ENCODE measurements around the gene NDRG4.

Gene NDRG4

GRCh38 chr16:58495521-58496331, 4.2 kb upstream of the NDRG4 start:
- DNase-seq = no peak

- no peak for DNase-seq
These were observed 2.5 kb upstream of the NDRG4 start for GRCh38 chr16:58497468-58497867.

- no peak for DNase-seq
These were observed 2.0 kb upstream of the NDRG4 start for GRCh38 chr16:58497935-58498334.

- no peak for DNase-seq
These were observed 1.4 kb upstream of the NDRG4 start for GRCh38 chr16:58498341-58499091.

DNA sequence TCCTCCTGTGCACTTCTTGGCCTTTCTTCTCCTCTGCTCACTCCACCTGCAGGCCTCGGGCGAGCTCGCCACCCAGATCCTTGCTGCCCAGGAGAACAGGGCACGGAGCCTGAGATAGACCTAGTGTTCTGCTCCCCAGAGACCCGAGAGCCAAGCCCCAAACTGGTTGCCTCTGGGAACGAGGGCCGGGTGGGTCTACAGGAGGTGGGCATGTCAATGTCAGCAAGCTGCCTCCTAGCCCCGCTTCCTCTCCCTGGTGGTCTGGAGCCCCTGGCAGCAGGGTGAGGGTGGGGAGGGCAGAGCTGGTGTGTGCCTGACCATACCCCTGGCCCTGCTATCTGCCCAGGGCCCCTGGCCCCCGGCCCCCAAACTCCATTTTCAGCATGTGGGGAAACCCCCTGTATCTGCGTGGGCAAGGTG, 841 bp upstream of the NDRG4 start:
- DNase-seq = no peak

DNA sequence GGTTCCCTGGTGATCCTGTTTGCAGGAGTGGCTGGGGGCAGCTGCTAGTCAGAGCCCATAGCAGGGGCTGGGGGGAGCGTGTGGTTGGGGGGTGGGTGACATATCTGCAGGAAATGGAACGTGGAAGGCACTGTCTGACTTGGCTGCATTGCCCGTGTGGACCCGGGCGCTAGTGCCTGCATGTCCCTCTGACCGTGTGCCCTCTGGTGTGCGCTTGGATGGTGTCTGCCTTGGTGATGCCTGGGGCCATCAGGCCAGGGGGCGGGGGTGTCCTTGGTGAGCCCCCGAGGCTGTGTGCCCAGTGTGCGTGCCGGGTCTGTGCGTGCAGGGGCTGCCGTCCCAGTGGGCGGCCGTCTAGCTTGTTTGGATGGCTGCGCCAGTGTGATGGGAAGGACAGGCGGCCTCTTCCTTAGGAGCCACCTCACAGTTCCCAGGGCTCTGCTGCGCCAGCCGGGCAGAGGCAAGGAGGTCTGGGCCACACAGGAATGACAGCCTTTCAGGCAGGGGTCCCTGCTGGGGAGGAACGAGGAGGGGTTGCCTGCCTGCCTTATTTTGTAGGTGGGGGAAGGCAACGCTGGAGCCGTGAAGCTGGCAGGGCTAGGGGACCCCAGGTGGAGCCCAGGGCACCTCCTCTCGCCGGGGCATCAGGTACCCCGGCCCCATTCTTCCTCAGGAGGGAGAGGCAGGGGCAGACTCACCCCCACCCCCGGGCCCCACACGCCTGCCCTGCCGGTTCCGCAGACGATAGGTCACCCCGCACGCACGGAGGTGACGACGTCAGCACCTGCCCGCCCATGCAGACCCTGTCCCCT, 693 bp downstream of the NDRG4 start:
- no peak for DNase-seq

- DNase-seq = peak; percentile 31 to 57
These were observed 1.5 kb downstream of the NDRG4 start for GRCh38 chr16:58501242-58502131.

GRCh38 chr16:58502217-58502921, 2.4 kb downstream of the NDRG4 start:
- no peak for DNase-seq

DNA sequence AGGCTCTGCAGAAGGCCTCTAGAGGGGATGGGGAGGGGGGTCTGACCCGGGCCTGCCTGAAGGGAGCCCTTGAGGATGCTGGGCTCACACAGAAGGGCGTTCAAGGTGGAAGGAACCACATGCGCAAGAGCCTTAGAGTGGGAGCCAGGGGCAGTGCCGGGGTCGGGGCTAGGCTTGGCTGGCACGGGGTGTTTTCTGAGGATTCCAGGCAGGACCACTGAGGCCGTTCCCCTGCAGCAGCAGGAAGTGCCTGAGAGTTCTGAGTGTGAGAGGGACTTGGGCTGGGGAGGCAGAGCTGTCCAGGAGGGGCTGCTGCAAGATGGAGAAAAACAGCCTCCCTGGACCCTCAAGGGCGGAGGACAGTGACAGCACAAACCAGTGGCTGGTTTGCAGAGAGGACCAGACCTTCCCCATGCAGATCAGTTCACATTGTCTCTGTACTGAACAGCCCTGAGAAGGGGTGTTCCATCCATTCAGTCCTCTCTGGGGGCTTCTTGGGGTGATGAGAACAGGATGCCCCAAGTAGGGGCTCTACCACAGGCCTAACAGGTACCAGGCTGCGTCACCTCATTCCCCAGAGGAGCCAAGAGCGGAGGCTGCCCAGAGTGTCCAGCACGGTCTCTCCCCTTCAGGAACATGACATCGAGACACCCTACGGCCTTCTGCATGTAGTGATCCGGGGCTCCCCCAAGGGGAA, 3.4 kb downstream of the NDRG4 start:
- DNase-seq = no peak

DNA sequence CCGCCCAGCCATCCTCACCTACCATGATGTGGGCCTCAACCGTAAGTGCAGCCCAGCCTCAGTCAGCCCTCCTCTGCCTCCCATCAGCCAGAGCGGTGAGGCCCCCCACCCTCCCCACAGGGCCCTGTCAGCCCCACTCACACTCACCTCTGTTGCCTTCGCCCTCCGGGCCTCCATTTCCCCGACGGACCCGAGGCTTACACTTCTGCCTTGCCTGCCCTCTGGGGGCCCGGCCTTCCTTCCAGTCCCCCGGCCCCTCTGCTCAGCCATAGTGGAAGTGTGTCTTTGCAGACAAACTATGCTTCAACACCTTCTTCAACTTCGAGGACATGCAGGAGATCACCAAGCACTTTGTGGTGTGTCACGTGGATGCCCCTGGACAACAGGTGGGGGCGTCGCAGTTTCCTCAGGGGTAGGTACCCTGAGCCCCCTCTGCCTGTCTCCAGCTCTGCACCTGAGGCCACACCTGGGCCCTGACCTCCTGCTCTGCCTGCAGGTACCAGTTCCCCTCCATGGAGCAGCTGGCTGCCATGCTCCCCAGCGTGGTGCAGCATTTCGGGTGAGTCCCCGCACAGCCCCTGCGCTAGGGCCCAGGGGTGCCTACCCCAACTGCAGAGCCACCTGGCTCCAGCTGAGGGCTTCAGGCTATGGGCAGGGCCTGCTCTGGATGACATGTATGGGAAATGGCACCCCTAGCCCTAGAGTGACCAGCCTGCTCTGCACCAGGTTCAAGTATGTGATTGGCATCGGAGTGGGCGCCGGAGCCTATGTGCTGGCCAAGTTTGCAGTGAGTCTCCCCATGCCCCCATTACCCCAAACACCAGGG, 4.1 kb downstream of the NDRG4 start:
- DNase-seq = no peak

DNA sequence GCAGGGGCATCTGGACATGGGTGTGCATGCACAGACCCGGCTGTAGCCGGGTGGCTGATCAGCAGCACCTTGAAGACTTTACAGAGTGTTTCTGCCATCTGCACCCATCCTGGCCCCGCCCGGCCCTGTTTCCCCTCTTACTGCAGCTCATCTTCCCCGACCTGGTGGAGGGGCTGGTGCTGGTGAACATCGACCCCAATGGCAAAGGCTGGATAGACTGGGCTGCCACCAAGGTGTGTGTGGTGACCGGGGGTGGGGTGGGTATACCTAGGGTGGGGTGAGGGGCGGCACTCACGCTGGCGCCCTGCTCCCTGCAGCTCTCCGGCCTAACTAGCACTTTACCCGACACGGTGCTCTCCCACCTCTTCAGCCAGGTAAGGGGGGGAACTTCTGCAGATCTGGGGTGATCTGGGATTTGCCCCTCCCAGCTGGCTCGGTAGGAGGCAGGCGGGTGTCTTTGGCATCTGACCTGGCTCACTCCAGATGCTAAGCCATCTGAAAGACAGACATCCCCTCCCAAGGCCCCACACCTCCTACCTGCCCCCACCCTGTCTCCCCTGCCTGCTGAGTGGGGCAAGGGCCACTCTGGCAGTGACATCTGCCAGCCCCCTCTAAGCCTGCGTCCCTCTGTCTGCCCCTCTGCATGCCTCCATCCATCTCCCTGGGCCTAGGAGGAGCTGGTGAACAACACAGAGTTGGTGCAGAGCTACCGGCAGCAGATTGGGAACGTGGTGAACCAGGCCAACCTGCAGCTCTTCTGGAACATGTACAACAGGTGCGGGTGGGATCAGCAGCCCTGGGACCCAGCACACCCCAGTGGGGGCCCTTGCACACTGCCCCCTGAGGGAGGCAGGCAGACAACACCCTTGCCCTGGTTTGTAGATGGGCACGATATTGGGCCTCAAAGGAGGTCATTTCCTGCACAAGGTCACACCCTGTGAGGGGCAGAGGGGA, 6.6 kb downstream of the NDRG4 start:
- DNase-seq = no peak

DNA sequence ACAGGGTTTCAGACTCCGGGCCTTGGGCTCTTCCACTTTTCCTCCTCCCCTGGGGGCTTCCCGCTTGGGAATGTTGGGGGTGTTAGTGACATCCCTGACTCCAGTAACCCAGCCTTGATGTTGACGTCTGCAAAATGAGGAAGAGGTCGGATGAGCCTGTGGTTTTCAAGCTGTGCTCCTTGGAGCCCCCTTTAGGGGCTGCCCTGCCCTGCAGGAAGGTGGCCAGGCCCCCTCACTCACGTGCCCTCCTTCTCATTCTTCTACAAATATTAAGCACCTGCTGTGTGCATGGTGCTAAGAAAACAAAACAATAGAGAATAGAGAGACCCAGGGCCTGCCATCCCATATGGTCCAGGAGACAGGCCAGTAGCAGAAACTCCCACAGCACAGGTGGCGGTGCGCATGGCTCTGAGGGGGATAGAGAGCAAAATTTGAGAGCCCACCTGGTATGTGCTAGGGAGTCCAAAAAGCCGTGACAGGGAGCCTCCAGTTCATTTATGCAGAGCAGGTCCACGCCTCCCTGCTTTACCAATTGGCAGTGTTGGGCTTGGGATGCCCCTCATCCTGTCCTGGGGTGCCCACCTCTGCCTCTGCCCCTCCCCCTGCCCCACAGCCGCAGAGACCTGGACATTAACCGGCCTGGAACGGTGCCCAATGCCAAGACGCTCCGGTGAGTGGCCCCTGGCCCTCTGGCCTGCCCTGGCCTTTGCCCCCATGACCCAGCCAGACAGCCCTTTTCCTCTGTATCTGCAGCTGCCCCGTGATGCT, 7.4 kb downstream of the NDRG4 start:
- no peak for DNase-seq

GRCh38 chr16:58507963-58508670, 8.2 kb downstream of the NDRG4 start:
- DNase-seq = no peak

DNA sequence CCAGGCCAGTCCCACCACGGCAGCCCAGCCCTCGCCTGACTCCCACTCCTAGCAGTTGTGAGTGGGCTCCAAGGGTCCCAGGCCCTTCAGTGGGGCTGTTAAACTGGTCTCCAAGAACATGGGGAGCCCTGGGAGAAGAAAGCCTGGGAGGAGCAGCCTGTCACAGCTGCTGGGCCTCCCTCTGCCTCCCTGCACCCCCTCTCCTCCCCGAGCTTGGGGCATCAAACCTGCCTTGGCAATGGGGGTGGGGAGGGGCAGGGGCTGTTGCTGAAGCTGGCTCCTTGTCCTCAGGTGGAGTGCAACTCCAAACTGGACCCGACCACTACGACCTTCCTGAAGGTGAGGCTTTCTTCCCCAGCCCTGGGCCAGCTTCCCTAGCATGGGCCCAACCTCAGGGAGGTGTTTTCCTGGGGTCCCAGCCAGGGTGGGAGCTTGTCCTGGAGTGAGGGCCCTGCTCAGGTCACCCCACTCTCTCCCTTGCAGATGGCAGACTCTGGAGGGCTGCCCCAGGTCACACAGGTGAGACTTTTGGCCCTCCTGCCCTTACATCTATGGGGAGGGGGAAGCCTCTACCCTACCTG, 8.8 kb downstream of the NDRG4 start:
- DNase-seq = no peak

DNA sequence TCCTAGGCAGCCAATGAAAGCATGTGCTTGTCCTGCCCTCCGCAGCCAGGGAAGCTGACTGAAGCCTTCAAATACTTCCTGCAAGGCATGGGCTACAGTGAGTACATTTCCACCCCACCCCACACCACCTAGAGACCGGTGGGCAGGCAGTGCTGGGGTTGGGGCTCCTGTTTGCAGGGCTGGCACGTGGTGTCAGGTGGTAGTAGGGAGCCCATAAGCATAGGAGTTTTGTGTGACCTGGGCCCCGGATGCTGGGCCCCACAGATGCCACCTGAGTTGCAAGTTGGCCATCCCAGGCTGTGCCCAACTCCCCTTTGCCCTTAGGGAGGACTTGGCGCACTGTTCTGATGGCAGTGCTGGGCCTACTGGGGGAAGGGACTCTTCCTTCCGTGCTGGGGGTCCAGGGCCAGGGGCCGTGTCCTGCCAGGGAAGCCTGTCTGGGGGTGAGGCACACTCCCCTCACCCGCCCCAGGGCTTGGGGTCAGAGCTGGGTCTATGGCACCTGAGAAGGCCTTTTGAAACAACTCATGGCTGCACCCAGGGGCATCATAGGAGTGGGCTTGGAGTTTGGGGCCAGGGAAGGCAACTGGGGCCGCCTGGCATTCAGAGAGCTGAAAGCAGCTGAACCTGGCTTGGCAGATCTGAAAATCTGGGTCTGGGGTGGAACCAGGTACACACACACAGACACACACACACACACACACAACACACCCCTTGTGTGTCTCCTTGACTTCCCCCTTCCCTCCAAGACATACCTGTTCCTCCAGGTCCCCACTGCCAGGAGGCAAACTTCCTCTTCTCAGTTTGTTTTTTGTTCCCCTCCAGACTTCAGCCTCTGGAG, 9.5 kb downstream of the NDRG4 start:
- no peak for DNase-seq

Measured in NCI-H1930 (cell line).